ENCODE measurements around the gene MALRD1. TPM values are rescaled to one million over a fixed set of nuclear protein-coding genes. Genes with fewer than 3 reads are reported as not detected.

The MALRD1 gene
- total RNA-seq, 1 experiment from 2014 or later, result not detected

DNA sequence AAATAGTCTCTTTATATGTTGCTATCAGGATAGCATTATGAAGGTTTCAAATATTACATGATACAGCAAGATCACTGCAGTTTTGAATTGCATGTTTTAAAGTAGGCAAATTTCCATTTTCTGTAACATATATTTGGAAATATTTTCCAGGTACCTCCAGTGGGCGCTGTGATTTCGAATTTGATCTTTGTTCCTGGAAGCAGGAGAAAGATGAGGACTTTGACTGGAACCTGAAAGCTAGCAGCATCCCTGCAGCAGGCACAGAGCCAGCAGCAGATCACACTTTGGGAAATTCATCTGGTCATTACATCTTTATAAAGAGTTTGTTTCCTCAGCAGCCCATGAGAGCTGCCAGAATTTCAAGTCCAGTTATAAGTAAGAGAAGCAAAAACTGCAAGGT is 299.0 kb downstream of the MALRD1 start:
- DNase-seq (ENCODE audit: low read depth), result no peak

DNA sequence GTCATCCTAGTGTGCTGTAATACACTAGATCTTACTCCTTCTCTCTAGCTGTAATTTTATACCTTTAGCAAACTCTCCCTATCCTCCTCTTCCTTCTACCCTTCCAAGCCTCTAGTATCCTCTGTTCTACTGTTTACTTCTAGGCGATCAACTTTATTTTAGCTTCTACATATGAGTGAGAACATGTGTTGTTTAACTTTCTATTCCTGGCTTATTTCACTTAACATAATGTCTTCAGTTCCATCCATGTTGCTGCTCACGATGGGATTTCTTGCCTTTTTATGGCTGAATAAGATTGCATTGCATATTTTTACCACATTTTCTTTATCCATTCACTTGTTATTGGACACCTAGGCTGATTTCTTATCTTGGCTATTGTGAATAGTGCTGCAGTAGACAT is 318.6 kb downstream of the MALRD1 start:
- no peak for DNase-seq (ENCODE audit: low read depth)

DNA sequence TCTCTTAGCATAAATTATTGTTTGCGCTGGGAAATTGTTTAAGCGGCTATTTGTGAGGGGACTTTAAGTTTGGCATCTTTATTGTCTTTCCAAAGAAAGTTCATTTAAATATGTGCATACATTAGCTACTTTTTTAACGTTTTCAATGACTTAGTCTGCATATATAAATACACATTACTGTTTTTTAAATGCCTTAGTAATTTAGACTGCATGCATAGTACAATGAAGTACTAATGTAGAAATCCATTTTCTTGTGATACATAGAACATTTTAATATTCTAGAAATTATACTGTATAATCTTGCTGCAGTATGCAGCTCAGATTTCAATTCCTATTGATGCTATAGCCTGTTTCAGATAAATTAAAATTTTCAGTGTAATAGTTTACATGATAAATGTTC is 325.4 kb downstream of the MALRD1 start:
- DNase-seq (ENCODE audit: low read depth), result no peak

DNA sequence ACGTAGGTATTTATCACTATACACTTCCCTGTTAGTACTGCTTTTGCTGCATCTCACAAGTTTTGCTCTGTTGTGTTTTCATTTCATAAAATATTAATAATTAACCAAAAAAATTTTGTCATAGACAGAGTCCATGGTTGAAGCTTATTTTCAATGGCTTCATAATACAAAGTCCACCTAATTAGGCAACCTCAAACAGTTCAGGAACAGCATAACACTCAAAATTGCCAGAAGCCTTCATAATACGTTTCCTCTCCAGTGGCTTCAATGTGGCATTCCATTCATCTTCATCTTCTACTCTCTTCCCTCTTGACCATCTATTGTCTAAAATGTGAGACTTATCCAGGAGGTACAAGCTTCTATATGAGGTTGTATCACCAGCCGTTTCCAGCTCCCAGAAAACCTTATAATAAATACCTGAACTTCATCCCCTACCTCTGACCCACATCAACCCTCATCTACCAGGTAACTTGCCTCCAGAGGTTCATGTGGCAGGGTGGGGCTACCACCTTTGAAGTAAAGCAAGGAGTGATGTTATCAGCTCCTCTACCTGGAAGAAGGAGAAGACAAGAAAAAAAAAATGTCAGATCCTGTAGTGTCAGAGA is 337.3 kb downstream of the MALRD1 start:
- no peak for DNase-seq (ENCODE audit: low read depth)

DNA sequence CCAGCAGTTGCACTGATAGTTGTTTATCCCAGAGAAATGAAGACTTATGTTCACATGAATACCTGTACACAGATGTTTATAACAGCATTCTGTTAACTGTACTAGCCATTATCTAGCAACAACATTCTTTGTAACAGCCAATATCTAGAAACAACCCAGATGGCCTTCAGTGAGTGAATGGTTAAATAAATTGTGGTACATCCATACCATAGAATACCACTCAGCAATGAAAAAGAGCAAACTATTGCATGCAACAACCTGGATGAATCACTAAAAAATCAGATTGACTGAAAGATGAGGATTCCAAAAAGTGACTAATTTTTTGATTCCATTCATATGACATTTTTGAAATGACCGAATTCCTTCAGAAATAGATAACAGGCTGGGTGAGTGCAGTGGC is 360.3 kb downstream of the MALRD1 start:
- DNase-seq (ENCODE audit: low read depth), result no peak

DNA sequence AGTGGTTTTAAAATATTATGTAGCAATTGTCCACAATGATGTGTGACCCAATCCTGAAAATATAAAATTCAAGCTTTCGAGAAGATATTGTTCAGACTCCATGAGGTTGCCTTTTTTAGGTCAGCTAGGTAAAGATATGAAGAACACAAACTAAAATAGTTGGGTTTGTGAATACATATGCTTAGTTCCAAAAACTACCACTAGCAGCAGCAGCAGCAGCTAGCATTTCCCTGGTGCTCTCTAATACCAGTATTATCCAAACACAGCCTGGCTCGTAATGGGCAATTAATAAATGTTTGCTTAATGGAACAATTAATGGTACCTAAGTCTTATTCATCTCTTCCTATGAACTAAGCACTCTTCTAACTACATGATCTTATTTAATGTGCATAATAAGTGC is 362.5 kb downstream of the MALRD1 start:
- DNase-seq (ENCODE audit: low read depth), result no peak

DNA sequence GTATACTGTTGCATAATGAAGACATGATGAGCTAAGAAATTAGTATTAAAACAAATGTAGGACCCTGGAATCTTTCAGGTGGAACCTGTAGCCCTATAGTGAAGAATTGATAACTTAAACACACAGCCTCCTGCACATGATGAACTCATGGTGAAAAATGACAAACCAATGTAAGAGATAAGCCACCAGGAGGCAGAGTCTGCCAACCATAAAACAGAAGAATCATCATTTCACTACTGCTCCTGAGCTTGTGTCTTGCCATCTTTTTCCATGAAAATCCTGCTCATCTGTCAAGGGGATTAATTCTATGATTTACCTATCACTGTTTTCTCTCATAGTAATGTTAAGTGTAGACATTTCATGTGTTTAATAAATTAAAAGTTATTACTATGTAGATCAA is 363.9 kb downstream of the MALRD1 start:
- DNase-seq (ENCODE audit: low read depth), result peak; percentile 12

DNA sequence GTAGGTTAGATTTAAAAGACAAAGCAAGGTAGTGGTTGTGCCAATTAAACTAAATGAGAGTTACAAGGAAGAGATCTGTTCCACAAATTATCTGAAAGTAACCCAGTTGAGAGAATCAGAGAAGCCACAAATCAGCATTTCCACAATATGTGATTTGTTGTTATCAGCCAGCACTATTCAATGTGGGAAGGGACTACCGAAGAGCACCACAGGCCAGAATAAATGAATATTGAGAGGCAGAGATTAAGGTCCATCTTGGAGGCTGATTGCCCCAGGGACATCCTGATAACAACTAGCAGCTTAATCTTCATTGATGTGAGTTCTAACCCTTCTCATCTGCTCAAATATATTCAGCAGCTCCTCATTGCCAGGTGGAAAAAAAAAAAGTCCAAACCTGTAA is 367.6 kb downstream of the MALRD1 start:
- no peak for DNase-seq (ENCODE audit: low read depth)

DNA sequence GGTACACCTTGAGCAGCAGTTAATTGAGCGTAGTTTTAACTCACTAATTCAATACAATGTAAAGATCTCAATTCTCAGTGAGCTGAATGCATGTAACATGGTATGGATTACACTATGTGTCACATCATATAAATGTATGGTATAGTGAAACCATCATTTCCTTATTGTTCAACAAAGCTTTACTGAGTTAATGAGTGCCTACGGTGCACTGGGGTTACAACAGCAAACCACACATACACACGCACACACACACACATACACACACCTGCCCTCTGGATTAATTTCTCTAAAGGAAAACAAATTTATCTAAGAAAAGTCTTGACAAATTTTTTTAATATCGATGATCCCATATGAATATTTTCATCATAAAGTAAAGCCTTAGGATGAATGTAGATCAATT is 369.1 kb downstream of the MALRD1 start:
- DNase-seq (ENCODE audit: low read depth), result no peak

DNA sequence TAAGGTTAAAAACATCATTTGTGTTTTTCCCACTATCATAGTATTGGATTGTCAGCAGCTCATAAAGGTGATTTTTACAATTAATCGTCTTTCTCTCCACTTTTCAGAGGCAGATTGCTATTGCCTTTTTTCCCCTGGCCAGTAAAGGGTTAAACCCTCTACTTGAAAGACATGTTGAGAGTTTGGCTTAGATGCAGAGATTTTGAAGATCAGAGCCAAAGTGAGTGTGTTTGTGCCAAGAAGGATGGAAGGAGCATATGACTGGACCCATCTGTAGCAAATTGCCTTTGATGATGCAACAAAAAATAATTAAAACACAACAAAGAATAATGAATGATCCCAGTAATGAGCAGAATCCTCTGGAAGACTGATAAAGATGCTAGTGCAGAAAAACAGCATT is 373.1 kb downstream of the MALRD1 start:
- DNase-seq (ENCODE audit: low read depth), result no peak

DNA sequence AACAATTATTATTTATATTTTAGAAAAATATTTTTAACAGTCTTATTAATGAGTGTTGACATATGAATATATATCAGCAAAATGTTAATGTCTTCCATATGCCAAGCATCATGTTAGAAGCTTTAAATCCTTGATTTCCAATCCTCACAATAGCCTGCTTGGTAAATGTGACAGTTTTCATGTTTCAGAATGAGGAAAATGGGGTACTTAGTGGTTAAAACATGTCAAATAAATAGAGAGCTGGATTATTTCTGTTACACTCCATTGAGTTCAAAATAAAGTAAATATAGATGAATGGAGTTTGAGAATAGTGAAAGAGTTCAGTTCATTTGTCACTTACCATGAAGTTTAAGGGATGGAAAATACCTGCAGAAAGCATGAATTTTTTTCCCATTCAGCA is 377.4 kb downstream of the MALRD1 start:
- no peak for DNase-seq (ENCODE audit: low read depth)

DNA sequence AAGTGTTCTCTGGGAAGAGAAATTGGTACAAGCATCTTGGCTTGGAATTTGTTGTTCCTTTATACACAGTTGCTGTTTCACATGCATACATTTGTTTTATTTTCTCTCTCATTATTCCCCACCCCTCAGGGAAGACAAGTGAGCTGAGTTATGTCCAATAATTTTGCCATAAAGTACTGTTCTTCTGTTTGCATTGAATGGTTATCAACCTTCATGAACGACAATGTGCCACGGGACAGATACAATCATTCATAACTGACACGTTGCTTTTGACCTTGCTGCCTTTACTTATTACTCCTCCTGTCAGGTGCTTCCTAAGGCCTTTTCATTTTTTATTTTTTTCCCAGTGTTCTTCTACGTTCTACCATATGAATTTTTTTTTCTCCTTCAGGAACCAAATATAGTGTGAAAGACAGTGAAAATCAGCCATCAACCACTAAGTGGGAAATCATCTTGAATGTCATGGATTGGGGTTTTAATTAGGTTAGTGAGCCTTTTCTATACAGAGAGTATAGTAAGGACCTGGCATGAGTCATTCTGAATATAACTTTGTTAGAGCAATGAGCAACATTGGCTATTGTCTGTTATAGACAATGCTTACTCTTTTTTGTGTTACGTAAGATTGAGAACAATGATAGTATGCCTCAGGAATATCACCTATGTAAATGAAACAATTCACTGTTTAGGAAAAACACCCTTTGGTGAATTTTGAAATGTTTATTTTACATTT is 383.2 kb downstream of the MALRD1 start:
- no peak for DNase-seq (ENCODE audit: low read depth)

DNA sequence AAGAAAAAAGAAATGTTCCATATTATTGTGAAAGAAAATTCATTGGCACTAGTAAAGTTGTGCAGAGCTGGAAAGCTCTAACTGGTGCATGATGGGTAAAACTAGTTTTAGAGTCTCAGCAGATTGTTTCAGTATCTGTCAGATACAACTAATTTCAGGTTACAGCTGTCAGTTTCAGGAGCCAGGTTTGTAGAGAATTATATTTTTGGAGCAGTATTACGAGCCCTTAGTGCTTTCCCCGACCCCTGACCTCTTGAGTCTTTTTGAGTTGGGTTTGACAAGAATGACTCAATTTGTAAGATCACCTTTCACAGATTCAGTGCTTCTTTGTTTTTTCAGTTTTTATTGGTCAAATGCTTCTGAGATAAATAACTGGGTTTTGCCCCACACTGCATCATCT is 401.3 kb downstream of the MALRD1 start:
- DNase-seq (ENCODE audit: low read depth), result no peak

DNA sequence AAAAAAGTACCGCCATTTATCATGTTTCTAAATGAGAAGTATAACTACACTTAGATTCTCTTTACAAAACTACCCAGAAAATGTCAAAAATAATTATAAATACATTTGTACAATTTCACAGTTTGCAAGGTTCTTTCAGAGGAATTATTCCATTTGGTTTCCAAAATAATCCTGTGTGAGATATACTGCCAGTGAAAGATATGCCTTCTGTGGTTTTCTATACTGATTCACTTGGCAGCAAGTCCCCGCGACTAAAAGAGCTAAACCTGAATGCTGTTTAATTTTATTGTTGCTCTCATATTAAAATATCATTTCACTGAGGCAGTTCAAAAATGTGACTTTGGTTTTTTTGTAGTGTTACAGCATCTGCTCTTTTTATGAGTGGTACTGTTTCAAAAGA is 402.8 kb downstream of the MALRD1 start:
- DNase-seq (ENCODE audit: low read depth), result no peak

DNA sequence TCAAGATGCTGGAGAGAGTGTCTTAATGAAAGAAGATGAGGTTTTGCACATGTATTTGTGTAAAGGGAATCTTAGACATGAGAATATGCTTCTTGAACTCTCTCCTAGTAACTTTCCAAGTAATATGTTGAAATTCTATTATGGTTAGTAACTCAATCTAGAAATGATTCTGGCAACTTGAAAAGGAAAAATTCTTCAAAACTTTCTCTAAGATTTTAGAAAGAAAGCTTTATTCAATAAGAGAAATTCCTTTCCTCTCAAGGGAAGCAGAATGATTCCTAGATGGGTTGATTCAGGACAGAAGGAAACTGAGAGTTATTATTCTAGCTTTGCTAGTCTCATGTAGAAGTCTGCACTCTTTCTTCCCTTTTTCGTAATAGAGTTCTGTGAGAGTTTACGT is 403.3 kb downstream of the MALRD1 start:
- DNase-seq (ENCODE audit: low read depth), result no peak

DNA sequence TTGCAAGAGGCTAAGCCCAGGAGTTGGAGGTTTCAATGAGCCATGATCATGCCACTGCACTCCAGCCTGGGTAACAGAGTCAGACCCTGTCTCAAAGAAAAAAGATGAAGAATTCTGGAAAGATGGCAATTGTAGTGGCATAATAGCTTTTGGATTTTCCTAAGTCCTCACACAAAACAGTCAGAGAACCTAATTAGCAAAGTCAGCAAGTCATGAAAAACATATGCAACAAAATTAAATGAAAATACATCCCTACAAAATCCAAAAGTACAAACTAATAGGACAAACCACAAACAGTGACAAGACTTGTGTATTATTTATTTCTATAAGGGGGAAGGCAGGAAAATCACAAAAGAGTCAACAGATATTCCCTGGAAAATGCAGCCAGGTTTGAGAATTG is 405.4 kb downstream of the MALRD1 start:
- DNase-seq (ENCODE audit: low read depth), result no peak

DNA sequence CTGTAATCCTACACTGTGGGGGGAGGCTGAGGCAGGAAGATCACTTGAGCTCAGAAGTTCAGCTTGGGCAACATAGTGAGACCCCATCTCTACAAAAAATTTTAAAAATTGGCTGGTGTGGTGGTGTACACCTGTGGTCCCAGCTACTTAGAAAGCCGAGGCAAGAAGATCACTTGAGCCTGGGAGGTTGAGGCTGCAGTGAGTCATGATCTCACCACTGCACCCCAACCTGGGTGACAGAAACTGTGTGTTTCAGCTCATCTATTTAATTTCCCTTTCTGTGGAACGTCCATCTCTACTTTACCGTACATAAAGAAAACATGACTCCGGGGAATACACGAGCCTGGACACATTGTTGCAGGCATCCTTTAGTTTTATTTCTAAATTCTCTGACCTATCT is 413.0 kb downstream of the MALRD1 start:
- no peak for DNase-seq (ENCODE audit: low read depth)

DNA sequence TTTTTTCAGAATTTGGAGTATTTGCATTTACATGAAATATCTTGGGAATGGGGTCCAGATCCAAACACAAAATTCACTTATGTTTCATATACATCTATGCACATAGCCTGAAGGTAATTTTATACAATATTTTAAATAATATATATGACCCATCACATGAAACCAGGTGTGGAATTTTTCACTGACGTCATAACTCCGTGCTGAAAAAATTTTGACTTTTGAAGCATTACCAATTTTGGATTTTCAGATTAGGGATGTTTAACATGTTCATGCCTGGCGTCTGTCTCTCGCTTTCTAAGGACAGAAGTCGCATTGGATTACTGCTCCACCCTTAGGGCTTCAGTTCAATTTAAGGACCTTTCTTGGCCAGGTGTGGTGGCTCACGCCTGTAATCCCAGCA is 418.1 kb downstream of the MALRD1 start:
- no peak for DNase-seq (ENCODE audit: low read depth)

DNA sequence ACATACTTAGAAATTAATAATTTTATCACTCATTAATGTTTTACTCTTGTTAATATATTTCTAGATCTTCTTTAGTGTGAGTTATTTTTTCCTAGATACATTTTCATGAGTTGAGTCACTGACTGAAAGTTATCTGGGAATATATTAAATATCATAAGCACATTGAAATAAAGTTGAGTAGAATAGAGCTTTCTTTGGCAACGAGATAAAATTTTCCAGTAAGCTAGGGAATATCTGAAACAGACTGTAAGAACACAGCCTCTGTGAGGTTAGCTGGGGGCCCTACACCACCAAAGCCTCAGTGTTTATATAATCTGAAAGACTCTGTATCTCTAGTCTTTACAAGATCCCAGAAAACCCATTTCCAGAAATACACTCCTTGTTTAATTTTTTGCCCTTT is 419.8 kb downstream of the MALRD1 start:
- DNase-seq (ENCODE audit: low read depth), result no peak

DNA sequence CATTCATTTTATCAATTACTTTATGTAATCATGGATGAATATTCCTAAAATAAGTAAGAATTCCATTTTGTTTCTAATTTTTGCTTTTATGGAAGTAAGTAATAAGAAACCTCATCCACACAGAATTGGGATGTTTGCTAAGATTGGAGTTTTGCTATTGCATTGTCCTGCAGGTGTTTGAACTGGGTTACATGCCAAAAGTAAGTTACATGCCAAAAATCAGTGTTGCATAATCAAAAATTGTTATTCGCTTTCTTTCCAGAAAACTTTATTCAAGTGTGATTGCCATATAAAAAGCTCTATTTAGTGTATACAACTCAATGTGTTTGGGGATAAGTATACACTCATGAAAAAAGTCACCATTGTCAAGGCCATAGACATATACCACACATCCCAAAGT is 420.9 kb downstream of the MALRD1 start:
- no peak for DNase-seq (ENCODE audit: low read depth)

DNA sequence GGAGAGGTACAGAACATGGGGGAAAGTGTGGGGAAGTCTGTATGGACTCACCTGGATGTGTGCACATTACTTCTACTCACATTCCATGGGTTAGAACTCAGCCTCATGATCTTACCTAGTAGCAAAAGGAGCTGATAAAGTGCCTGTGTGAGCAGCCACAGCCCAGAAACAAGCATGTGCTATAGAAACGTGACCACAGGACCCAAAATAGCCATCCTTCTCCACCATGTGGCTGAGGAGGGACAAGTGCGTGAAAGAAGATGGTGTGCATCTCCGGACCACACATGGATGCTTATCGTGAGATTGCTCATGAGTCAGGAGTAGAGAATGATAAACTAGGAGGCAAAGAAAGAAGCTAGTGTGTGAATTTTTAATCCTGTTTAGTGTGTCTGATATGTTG is 431.3 kb downstream of the MALRD1 start:
- no peak for DNase-seq (ENCODE audit: low read depth)

DNA sequence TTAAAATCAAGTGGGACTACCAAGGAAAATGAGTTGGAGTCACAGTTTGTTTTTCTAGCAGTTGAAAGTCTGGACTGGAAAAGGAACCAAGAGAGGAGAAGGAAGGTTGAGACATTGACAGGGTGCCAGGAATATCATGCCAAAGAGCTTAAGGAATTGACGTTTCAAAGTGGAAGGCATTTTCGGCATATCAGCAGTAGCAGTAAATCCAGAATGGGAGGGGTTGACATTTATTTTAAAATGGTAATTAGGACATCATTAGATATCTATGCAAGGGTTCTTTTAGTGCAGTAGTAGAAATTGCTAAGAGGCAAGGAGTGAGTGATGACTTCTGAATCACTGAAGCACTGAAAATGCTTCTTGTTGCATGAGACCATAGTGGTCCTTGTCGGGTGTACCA is 431.8 kb downstream of the MALRD1 start:
- no peak for DNase-seq (ENCODE audit: low read depth)

DNA sequence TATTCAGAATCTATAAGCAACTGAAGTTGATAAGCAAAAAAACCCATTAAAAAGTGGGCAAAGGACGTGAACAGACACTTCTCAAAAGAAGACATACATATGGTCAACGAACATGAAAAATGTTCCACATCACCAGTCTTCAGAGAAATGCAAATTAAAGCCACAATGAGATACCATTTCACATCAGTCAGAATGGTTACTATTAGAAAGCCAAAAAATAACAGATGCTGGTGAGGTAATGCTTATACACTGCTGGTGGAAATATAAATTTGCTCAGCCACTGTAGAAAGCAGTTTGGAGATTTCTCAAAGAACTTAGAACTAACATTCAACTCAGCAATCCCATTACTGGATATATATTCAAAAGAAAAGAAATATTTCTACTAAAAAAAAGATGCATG is 434.8 kb downstream of the MALRD1 start:
- no peak for DNase-seq (ENCODE audit: low read depth)
